HG02870 (cell line): ENCODE results near the gene UQCC3.
"Not testable (repeated sequence)": the region's sequence is repeated elsewhere in the genome, so short reads cannot be mapped to it uniquely, and the experiment has no call there.

ENCODE experiments used
- ATAC-seq: cut with Tn5 transposase; IDR thresholded peaks from one replicate; pipeline ENCODE4 v1.9.1; 2021; ENCODE audit warnings: mild to moderate bottlenecking, moderate library complexity; ENCODE audit not compliant: unreplicated experiment

UQCC3 gene

GRCh38 chr11:62665599-62666258, 5.7 kb upstream of the UQCC3 start:
- peak; percentile 18 for ATAC-seq

GRCh38 chr11:62666259-62666926, 5.1 kb upstream of the UQCC3 start:
- ATAC-seq: no peak

GRCh38 chr11:62667460-62667859, 4.0 kb upstream of the UQCC3 start:
- no peak for ATAC-seq

GRCh38 chr11:62669420-62670161, 1.9 kb upstream of the UQCC3 start:
- ATAC-seq: no peak

GRCh38 chr11:62671236-62671607, 251 bp upstream of the UQCC3 start:
- no peak for ATAC-seq

- ATAC-seq: no peak
Observed at GRCh38 chr11:62673196-62673525, 1.7 kb downstream of the UQCC3 start.

GRCh38 chr11:62675415-62675814, 3.9 kb downstream of the UQCC3 start:
- not testable (repeated sequence) for ATAC-seq

GRCh38 chr11:62676698-62677097, 5.2 kb downstream of the UQCC3 start:
- ATAC-seq: no peak

- ATAC-seq: no peak
Observed at GRCh38 chr11:62677156-62677555, 5.7 kb downstream of the UQCC3 start.

- ATAC-seq: no peak
Observed at GRCh38 chr11:62677714-62678113, 6.2 kb downstream of the UQCC3 start.

GRCh38 chr11:62678433-62678769, 6.9 kb downstream of the UQCC3 start:
- no peak for ATAC-seq

- no peak for ATAC-seq
Observed at GRCh38 chr11:62678770-62679696, 7.6 kb downstream of the UQCC3 start, which contains the start of gene UBXN1. Gene UBXN1 (minus strand): TSS chr11:62679073. CDS start chr11:62678923, 150 bp downstream.

- no peak for ATAC-seq
Observed at GRCh38 chr11:62680825-62681240, 9.4 kb downstream of the UQCC3 start.

- ATAC-seq: no peak
Observed at GRCh38 chr11:62682518-62682917, 11.0 kb downstream of the UQCC3 start.

GRCh38 chr11:62687508-62688396, 16.3 kb downstream of the UQCC3 start:
- ATAC-seq: no peak

- no peak for ATAC-seq
Observed at GRCh38 chr11:62688491-62688890, 17.0 kb downstream of the UQCC3 start.

- no peak for ATAC-seq
Observed at GRCh38 chr11:62689421-62690183, 18.1 kb downstream of the UQCC3 start, which contains the start of gene LRRN4CL. Gene LRRN4CL (minus strand): TSS chr11:62689530. CDS start chr11:62688508, 1,022 bp downstream.

GRCh38 chr11:62693624-62694023, 22.2 kb downstream of the UQCC3 start:
- not testable (repeated sequence) for ATAC-seq
